GM19238 (cell line): Measurements from ENCODE around the gene CORO1C.
"Not testable (repeated sequence)": the region's sequence is repeated elsewhere in the genome, so short reads cannot be mapped to it uniquely, and the experiment has no call there.

Experiments used
- DNase-seq: peaks from one replicate; pipeline ENCODE4 v3.0.0; 2011; ENCODE audit warnings: low spot score; ENCODE audit not compliant: insufficient read length

The CORO1C gene

DNA sequence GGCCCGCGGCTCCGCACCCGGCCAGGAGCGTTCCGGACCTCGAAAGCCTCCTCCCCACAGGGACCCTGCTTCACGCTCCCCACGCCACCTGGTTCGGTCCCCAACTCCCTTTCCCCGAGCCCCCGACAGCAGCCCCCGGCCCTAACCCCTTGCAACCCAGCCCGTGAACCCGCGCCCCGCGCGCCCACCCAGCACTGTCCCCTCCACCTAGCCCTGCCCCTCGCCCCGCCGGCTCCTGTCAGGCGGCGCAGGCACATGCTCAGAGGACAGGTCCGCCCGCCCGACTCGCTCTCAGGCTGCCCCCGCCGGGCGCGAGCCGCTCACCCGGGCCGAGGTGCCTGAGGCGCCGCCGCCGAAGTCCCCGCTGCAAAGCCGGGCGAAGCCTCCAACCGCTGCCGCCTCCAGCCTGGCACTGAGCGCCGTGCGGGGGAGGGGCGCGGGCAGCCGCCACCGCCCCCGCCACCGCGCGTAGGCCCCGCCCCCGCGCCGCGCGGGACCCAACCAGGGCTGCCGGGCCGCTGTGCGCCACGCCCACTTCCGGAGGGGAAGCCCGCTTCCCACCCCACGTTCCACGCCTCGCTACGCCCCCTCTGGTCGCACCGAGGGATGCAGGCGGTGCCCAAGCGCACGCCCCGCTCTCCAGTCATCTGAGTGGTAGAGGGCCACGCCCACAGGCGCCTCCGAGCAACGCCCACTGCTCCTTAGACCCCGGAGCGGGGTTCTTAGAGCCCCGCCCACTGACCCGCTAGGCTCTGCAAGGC, at the start of gene CORO1C:
CORO1C (minus strand) TSS at position 414 of the 761 bp plus-strand sequence. CDS start 30,200 bp downstream, outside the sequence.
- peak; percentile 93 for DNase-seq

- no peak for DNase-seq
These were observed 48.8 kb upstream of the CORO1C start for GRCh38 chr12:108779998-108780688.

GRCh38 chr12:108778053-108778452, 46.7 kb upstream of the CORO1C start:
- DNase-seq = no peak

DNA sequence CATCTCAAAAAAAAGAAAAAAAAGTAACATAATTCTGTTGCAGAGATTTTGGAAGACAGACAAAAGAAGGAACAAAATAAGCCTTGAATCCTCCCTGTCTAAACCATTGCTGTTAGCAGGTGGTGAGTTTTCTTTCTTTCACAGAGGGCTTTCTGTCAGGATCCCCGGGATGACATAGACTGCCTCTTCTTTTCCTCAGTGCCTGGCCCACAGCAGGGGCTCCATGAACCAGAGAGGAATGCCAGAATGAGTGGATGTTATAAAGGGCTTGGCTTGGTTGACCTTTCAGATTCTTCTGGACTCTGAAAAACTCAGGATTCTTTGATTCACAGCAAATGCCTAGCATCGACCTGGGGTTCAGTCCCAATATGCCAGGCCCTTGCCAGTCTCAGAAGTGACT, 45.8 kb upstream of the CORO1C start:
- DNase-seq = no peak

- no peak for DNase-seq
These were observed 42.8 kb upstream of the CORO1C start for GRCh38 chr12:108773798-108774788.

DNA sequence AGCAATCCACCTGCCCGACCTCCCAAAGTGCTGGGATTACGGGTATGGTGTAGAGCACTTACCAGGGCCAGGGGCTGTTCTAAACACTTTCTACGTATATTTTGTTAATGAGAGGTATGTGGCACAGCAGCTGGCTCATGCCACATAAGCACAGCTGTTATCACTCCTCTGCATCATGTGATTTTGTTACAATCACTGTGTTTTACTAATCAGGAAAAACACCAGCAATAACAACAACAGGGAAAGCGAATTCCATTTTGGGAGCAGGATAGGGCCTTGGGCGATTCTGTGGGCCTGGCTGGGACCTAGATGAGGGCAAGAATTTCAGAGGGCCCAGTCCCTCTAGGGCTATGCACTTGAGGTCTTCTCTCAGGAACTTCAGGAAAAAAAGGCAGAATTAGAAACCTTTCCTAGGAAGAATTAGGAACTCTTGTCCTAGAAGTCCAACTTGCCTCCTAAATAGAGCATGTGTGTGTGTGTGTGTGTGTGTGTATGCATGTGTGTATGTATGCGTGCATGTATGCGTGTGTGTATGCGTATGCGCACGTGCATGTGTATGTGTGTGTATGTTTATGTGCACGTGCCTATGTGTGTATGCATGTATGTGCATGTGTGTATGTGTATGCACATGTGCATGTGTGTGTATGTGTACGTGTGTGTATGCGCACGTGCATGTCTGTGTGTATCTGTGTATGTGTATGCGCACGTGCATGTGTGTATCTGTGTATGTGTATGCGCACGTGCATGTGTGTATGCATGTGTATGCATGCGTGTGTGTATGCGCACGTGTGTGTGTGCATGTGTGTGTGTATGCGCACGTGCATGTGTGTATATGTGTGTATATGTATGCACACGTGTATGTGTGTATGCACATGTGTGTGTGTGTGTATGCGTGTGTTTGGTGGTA, 41.8 kb upstream of the CORO1C start:
- no peak for DNase-seq

DNA sequence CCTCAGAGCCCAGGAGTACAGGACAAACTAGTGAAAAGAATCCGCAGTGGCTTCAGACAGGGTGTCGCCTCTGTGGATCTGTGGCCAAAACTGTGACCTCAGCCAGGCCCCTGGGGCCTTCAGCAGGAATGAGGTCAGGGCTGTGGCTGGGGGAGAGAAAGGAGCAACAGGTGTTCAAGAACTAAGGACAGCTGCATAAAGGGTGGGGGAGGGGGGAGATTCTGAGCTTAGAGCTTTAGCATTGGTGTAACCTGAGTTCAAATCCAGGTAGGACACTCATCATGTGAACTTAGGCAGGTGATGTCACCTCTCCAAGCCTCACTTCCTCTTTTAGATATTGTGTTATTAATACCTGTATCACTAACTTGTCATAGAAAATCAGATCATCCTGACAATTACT, 40.9 kb upstream of the CORO1C start:
- peak; percentile 58 for DNase-seq

DNA sequence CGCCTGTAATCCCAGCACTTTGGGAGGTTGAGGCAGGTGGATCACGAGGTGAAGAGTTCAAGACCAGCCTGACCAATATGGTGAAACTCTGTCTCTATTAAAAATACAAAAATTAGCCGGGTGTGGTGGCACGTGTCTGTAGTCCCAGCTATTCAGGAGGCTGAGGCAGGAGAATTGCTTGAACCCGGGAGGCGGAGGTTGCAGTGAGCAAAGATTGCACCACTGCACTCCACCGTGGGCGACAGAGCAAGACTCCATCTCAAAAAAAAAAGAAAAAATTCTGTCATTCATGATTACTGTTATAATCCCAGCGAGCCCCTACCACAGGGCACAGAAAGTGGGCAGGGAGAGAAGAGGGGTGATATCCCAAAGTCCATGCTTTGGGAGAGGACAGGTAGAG, 40.5 kb upstream of the CORO1C start:
- not testable (repeated sequence) for DNase-seq

- no peak for DNase-seq
These were observed 39.6 kb upstream of the CORO1C start for GRCh38 chr12:108770963-108771362.

DNA sequence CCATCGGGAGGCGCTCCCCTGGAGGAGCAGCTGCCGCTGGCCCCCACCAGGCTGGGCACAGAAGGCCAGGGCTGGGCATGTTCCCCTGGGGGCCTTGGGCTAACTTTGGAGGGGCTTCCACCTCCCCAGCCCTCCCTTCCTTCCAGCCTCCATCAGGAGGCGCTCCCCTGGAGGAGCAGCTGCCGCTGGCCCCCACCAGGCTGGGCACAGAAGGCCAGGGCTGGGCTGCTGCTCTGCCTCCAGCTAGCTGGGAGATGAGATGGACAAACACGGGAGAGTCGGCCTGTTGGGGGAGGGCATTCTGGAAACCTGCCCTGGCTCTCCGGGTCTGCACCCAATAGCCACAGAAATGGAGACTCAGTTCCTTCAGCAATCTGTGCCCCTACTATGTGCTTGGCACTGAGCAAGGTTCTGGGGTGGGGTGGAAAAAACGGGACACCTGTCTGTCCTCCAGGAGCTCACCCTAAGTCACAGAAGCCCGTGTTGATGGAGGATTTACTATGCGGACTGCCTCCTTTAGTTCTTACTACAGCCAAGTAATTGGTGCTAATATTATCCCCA, 39.0 kb upstream of the CORO1C start:
- no peak for DNase-seq

DNA sequence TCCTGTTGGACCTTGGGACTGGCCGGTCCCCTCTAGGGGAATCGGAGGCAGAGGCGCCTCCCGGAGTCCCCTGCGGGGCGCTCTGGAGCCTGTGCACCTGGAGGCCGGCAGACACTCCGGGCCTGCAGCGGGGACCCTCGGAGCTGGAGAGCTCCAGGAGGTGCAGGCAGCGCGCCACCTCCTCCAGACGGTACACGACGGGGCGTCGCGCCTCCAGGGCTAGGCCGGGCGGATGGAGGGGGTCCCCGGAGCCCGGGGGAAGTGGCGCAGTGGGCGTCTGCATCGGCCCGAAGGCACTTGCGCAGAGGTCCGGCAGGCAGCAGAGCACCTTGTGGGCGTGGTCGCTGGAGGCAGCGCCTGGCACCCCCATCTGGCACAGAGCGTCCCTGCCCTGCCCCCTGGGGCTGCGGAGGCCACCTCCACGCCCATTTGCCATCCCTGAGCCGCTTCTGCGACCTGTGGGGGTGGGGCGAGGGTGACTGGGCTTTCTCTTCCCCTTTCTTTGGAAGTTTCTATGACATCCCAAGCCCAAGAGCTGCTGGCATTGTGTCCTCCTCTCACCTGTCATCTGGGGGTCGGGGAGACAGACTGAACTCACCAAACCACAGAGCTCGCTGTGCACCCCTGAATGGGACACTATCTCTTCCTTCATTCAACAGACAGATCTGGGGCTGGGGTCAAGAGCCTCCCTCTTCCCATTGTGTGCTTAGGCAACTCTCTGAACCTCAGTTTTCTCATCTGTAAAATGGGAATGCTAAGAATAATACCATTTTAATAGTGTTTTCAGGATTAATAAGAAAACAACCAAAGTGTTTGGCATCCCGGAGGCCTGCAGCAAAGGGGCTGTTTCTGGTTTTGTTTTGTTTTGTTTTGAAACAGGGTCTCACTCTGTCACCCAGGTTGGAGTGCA, 37.5 kb upstream of the CORO1C start:
- peak; percentile 38 for DNase-seq

GRCh38 chr12:108766294-108766693, 35.0 kb upstream of the CORO1C start:
- no peak for DNase-seq

GRCh38 chr12:108765289-108765764, 34.0 kb upstream of the CORO1C start:
- DNase-seq = no peak

DNA sequence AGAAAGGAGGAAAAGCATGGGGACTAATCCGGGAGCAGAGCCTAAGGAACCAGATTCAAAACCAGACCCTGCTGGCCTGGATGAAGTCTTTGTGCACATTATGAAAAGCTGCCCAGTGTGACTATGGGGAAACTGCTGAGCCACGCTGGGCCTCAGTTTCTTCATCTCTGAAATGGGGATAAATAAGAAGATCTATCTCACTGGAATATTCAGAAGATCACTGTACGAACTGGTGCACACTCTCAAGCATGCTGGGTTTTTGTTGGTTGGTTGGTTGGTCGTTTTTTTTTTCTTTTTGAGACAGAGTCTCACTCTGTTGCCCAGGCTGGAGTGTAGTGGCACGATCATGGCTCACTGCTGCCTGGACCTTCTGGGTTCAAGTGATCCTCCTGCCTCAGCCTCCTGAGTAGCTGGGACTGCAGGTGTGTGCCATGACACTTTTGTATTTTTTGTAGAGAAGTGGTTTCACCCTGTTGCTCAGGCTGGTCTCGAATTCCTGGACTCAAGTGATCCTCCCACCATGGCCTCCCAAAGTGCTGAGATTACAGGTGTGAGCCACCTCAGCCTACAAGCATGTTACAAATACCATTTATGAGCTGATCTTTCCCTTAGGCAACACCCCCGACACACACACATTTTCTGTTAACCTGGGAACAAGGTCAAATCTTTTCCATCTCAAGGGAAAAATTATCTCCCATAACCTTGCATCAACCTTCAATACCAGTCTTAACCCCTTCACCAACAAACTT, 33.4 kb upstream of the CORO1C start:
- DNase-seq = no peak

- DNase-seq = no peak
These were observed 29.9 kb upstream of the CORO1C start for GRCh38 chr12:108761226-108761625.

DNA sequence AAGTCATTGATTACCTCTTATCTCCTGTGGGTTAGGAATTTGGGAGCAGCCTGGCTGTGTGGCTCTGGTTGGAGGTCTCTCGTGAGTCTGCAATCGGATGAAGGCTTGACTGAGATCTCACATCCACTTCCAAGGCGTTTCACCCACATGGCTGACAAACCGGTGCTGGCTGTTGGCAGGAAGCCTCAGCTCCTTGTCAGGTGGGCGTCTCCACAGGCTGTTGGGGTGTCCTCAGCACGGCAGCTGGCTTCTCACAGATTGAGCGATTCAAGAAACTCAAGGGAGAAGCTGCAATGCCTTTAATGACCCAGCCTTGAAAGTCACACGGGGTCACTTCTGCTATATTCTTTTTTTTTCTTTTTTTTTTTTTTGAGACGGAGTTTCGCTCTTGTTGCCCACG, 28.6 kb upstream of the CORO1C start:
- DNase-seq = no peak

DNA sequence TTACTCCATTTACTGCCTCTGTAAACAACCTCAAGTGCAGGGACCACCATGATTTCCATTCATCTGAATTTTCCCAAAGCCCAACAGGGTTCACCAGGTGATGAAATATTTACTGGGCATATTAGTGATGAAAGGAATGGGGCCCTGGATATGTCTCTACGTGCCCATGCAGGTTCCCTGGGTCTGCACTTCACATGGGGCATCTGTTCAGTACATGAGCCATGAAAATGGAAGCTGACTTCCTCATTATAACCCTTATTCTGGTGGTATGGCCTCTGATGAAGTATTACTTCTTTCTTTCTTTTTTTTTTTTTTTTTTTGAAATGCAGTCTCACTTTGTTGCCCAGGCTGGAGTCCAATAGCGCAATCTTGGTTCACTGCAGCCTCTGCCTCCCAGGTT, 26.5 kb upstream of the CORO1C start:
- no peak for DNase-seq

GRCh38 chr12:108756421-108756820, 25.1 kb upstream of the CORO1C start:
- no peak for DNase-seq
